HEK293 (cell line): ENCODE data around the gene WDCP.
"Not testable (repeated sequence)": the region's sequence is repeated elsewhere in the genome, so short reads cannot be mapped to it uniquely, and the experiment has no call there.

Source experiments
- CTCF ChIA-PET: fragments of 350-600 bp; formaldehyde crosslinking; extraction: SDS; loops from one replicate; lab custom pipeline; 2021; ENCODE audit warnings: antibody characterized with exemption; lab: Yijun Ruan, JAX
- POLR2A ChIA-PET: fragments of 300-600 bp; formaldehyde crosslinking; extraction: SDS; loops from one replicate; lab custom pipeline; 2020; ENCODE audit warnings: antibody characterized with exemption, inconsistent platforms; lab: Yijun Ruan, JAX
- H3K27ac ChIP-seq: fragments of 200-500 bp; sonication (Bioruptor generic); 2 replicates; pipeline ENCODE4 v1.5.1; 2014; ENCODE audit warnings: low read depth, low read length, control low read depth, inconsistent platforms; ENCODE audit errors: extremely low read depth
- H3K36me3 ChIP-seq, 2 experiments: fragments of 200-500 bp in 1 of 2; sonication (Bioruptor generic) in 1 of 2; 1 replicate in 1 of 2; 2 replicates in 1 of 2; pipeline ENCODE4 v1.5.1; 2014 to 2017; ENCODE audit warnings: inconsistent platforms in 2 of 2, low read length in 2 of 2; ENCODE audit not compliant: control insufficient read depth in 2 of 2, insufficient read depth in 1 of 2
- H3K4me1 ChIP-seq: fragments of 200-500 bp; sonication (Bioruptor generic); 2 replicates; pipeline ENCODE4 v1.5.1; 2014; ENCODE audit warnings: mild to moderate bottlenecking, low read length, inconsistent platforms; ENCODE audit not compliant: control insufficient read depth, insufficient read depth
- H3K4me3 ChIP-seq: 2 replicates; pipeline ENCODE4 v1.5.1; 2011; ENCODE audit warnings: low read depth, mild to moderate bottlenecking, control low read depth, low read length, moderate library complexity
- H3K9me3 ChIP-seq: fragments of 200-500 bp; sonication (Bioruptor generic); 2 replicates; pipeline ENCODE4 v1.5.1; 2014; ENCODE audit warnings: low read depth, low read length, inconsistent platforms; ENCODE audit not compliant: control insufficient read depth, insufficient read depth
- KLF8 ChIP-seq: fragments of 450-650 bp; formaldehyde crosslinking; IDR thresholded peaks from 2 replicates; pipeline ENCODE4 v1.5.1; 2016; ENCODE audit warnings: missing biosample characterization, missing genetic modification characterization
- ZFHX2 ChIP-seq: fragments of 450-650 bp; formaldehyde crosslinking; conservative IDR thresholded peaks from 2 replicates; pipeline ENCODE4 v1.5.1; 2016; ENCODE audit warnings: missing biosample characterization, missing genetic modification characterization
- ZNF146 ChIP-seq: fragments of 450-650 bp; formaldehyde crosslinking; IDR thresholded peaks from 2 replicates; pipeline ENCODE4 v1.5.1; 2016; ENCODE audit warnings: missing biosample characterization, missing genetic modification characterization
- ZNF169 ChIP-seq: fragments of 450-650 bp; formaldehyde crosslinking; IDR thresholded peaks from 2 replicates; pipeline ENCODE4 v1.5.1; 2016; ENCODE audit warnings: missing biosample characterization, missing genetic modification characterization
- ZNF184 ChIP-seq: fragments of 450-650 bp; IDR thresholded peaks from 2 replicates; pipeline ENCODE4 v1.5.1; 2018; ENCODE audit warnings: missing biosample characterization, mild to moderate bottlenecking, missing genetic modification characterization
- ZNF211 ChIP-seq: fragments of 450-650 bp; formaldehyde crosslinking; IDR thresholded peaks from 2 replicates; pipeline ENCODE4 v1.5.1; 2016; ENCODE audit warnings: low read depth, missing biosample characterization, missing genetic modification characterization
- ZNF239 ChIP-seq: fragments of 450-650 bp; formaldehyde crosslinking; IDR thresholded peaks from 2 replicates; pipeline ENCODE4 v1.5.1; 2016; ENCODE audit warnings: missing biosample characterization, missing genetic modification characterization
- ZNF24 ChIP-seq: fragments of 450-650 bp; formaldehyde crosslinking; IDR thresholded peaks from 2 replicates; pipeline ENCODE4 v1.5.1; 2016; ENCODE audit warnings: missing biosample characterization, missing genetic modification characterization
- ZNF404 ChIP-seq: fragments of 450-650 bp; formaldehyde crosslinking; IDR thresholded peaks from 2 replicates; pipeline ENCODE4 v1.5.1; 2017; ENCODE audit warnings: missing biosample characterization, missing genetic modification characterization
- ZNF426 ChIP-seq: fragments of 450-650 bp; formaldehyde crosslinking; IDR thresholded peaks from 2 replicates; pipeline ENCODE4 v1.5.1; 2017; ENCODE audit warnings: missing biosample characterization, missing genetic modification characterization, mild to moderate bottlenecking, inconsistent platforms, moderate library complexity
- ZNF449 ChIP-seq: fragments of 450-650 bp; formaldehyde crosslinking; IDR thresholded peaks from 2 replicates; pipeline ENCODE4 v1.5.1; 2017; ENCODE audit warnings: missing biosample characterization, mild to moderate bottlenecking, missing genetic modification characterization, moderate library complexity
- ZNF501 ChIP-seq: fragments of 450-650 bp; formaldehyde crosslinking; IDR thresholded peaks from 2 replicates; pipeline ENCODE4 v1.5.1; 2016; ENCODE audit warnings: missing biosample characterization, missing genetic modification characterization
- ZNF639 ChIP-seq: fragments of 450-650 bp; formaldehyde crosslinking; IDR thresholded peaks from 2 replicates; pipeline ENCODE4 v1.5.1; 2016; ENCODE audit warnings: missing biosample characterization, missing genetic modification characterization
- ZSCAN18 ChIP-seq: fragments of 450-650 bp; formaldehyde crosslinking; IDR thresholded peaks from 2 replicates; pipeline ENCODE4 v1.5.1; 2016; ENCODE audit warnings: missing biosample characterization, missing genetic modification characterization

Gene WDCP

GRCh38 chr2:24095171-24095677 is 48.0 kb upstream of the WDCP start:
- H3K4me1 ChIP-seq, H3K4me3 ChIP-seq, CTCF ChIA-PET, H3K36me3 ChIP-seq, H3K27ac ChIP-seq, H3K9me3 ChIP-seq: not testable (repeated sequence)
- POLR2A ChIA-PET, result interaction anchor here (1.1 kb wide), 1 partner anchor 11 kb away, joined by 3 read pairs; no protein-coding TSS in a partner anchor

GRCh38 chr2:24093270-24093669 is 46.1 kb upstream of the WDCP start:
- H3K4me3 ChIP-seq, H3K9me3 ChIP-seq, H3K27ac ChIP-seq, POLR2A ChIA-PET, H3K4me1 ChIP-seq: not testable (repeated sequence)
- CTCF ChIA-PET, result interaction anchor here (2.8 kb wide), 1 partner anchor 9 kb away, joined by 10 read pairs; the partner anchor contains the start of gene TP53I3
- peak; percentile 63 for TF ChIP-seq ZNF146 (tag by site-specific recombination)
- peaks cover 0 to 17% of the 10 kb centered on the region in 2 experiments; a peak in 2 of 3 replicates for H3K36me3 ChIP-seq

GRCh38 chr2:24088821-24089359 is 41.7 kb upstream of the WDCP start:
- TF ChIP-seq ZNF404 (tag by site-specific recombination), result no peak
- TF ChIP-seq ZNF24 (tag by site-specific recombination), result no peak
- TF ChIP-seq ZNF184 (tag by site-specific recombination), result no peak
- TF ChIP-seq ZNF426 (tag by site-specific recombination), result no peak
- TF ChIP-seq ZNF239 (tag by site-specific recombination), result no peak
- TF ChIP-seq ZNF639 (tag by site-specific recombination), result no peak
- TF ChIP-seq ZNF501 (tag by site-specific recombination), result no peak
- no peak for TF ChIP-seq ZNF169 (tag by site-specific recombination)
- TF ChIP-seq ZSCAN18 (tag by site-specific recombination), result no peak
- no peak for TF ChIP-seq KLF8 (tag by site-specific recombination)
- TF ChIP-seq ZNF449, result no peak
- no peak for TF ChIP-seq ZNF211 (tag by site-specific recombination)
- TF ChIP-seq ZFHX2 (tag by site-specific recombination), result no peak
- Histone ChIP-seq H3K4me3 (no peak overlapping the region), H3K4me1 (no peaks in the 10 kb centered on the region), H3K27ac (no peak overlapping the region), H3K9me3 (no peaks in the 10 kb centered on the region), H3K36me3 (peaks cover 0 to 11% of the 10 kb centered on the region in 2 experiments; a peak in 2 of 3 replicates)
- ChIA-PET POLR2A (no interaction called here), CTCF (interaction anchor here (0.7 kb wide), 1 partner anchor 570 kb away, joined by 3 read pairs; no protein-coding TSS in a partner anchor)
